ENCODE data around the gene THBS2.

DNA sequence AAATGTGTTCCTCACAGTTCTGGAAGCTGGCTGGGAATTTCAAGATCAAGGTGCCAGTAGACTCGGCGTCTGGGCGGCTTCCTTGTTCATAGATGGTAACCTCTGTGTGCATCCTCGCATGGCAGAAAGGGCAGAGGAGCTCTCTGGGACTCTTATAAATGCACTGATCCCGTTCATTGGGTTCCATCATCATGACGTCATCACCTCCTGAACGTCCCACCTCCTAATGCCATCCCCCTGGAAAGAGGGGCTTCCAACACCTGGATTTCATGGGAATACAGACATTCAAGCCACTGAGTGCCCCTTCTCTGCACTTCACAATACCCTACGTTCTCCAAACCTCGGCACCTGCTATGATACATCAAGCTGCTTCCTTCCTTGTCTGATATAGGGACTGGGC is 37.5 kb upstream of the THBS2 start:
- TF ChIP-seq, protein P1, sequence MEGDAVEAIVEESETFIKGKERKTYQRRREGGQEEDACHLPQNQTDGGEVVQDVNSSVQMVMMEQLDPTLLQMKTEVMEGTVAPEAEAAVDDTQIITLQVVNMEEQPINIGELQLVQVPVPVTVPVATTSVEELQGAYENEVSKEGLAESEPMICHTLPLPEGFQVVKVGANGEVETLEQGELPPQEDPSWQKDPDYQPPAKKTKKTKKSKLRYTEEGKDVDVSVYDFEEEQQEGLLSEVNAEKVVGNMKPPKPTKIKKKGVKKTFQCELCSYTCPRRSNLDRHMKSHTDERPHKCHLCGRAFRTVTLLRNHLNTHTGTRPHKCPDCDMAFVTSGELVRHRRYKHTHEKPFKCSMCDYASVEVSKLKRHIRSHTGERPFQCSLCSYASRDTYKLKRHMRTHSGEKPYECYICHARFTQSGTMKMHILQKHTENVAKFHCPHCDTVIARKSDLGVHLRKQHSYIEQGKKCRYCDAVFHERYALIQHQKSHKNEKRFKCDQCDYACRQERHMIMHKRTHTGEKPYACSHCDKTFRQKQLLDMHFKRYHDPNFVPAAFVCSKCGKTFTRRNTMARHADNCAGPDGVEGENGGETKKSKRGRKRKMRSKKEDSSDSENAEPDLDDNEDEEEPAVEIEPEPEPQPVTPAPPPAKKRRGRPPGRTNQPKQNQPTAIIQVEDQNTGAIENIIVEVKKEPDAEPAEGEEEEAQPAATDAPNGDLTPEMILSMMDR (conservative IDR thresholded peaks at IDR 0.05 in 1 of 2, IDR thresholded peaks at IDR 0.05 in 1 of 2; ENCODE audit: extremely low read depth in 1 of 2, insufficient read depth in 1 of 2, low read depth in 1 of 2, low read length in 2 of 2), result no peak
- no peak for TF ChIP-seq EZH2 (IDR thresholded peaks at IDR 0.05; ENCODE audit: borderline replicate concordance, low read length)

Data from mammary epithelial cell (primary cell).